OCI-LY7 (cell line): Measurements from ENCODE around the gene FAM110C.

Source experiments
- CTCF ChIP-seq: fragments of 200-600 bp; sonication (generic); conservative IDR thresholded peaks from 2 replicates; pipeline ENCODE4 v1.5.1; 2014; ENCODE audit warnings: mild to moderate bottlenecking, antibody characterized with exemption, low read length, moderate library complexity, mixed read lengths
- EZH2phosphoT487 ChIP-seq: fragments of 200-600 bp; sonication (generic); IDR thresholded peaks from 2 replicates; pipeline ENCODE4 v1.6.1; 2018; ENCODE audit warnings: low read depth, borderline replicate concordance, mild to moderate bottlenecking, mixed run types, antibody characterized with exemption, low read length, moderate library complexity, mixed read lengths

GRCh38 chr2:19505-19904 lies 26.8 kb downstream of the FAM110C start:
- TF ChIP-seq CTCF (no peak), EZH2phosphoT487 (no peak)
